GDM1 (cell line): ENCODE data around the gene RPS6KA6.

Source experiments
- DNase-seq: peaks from one replicate; lab custom pipeline; 2025; lab: John Stamatoyannopoulos, UW

The RPS6KA6 gene

GRCh38 chrX:84187533-84188319, at the start of gene RPS6KA6:
TSS of gene RPS6KA6 (minus strand) at chrX:84188199. CDS start at chrX:84187899, 300 bp downstream.
- DNase-seq, result no peak

- DNase-seq, result no peak
These were observed 36.7 kb upstream of the RPS6KA6 start for GRCh38 chrX:84224741-84225140.

GRCh38 chrX:84223261-84223660, 35.3 kb upstream of the RPS6KA6 start:
- DNase-seq, result no peak

- no peak for DNase-seq
These were observed 33.2 kb upstream of the RPS6KA6 start for GRCh38 chrX:84221181-84221580.

- DNase-seq, result no peak
These were observed 31.6 kb upstream of the RPS6KA6 start for GRCh38 chrX:84219551-84219950.

- no peak for DNase-seq
These were observed 30.7 kb upstream of the RPS6KA6 start for GRCh38 chrX:84218726-84219125.

- DNase-seq, result no peak
These were observed 28.9 kb upstream of the RPS6KA6 start for GRCh38 chrX:84216881-84217280.

GRCh38 chrX:84216406-84216805, 28.4 kb upstream of the RPS6KA6 start:
- DNase-seq, result no peak

- no peak for DNase-seq
These were observed 17.3 kb upstream of the RPS6KA6 start for GRCh38 chrX:84205276-84205675.

- no peak for DNase-seq
These were observed 11.7 kb upstream of the RPS6KA6 start for GRCh38 chrX:84199688-84200087.

- DNase-seq, result no peak
These were observed 9.6 kb upstream of the RPS6KA6 start for GRCh38 chrX:84197550-84197949.

GRCh38 chrX:84192006-84192405, 4.0 kb upstream of the RPS6KA6 start:
- no peak for DNase-seq

- no peak for DNase-seq
These were observed 1.1 kb upstream of the RPS6KA6 start for GRCh38 chrX:84189125-84189524.

GRCh38 chrX:84188320-84188834, 378 bp upstream of the RPS6KA6 start:
- DNase-seq, result no peak

- no peak for DNase-seq
These were observed 1.1 kb downstream of the RPS6KA6 start for GRCh38 chrX:84186603-84187532.

GRCh38 chrX:84182516-84182915, 5.5 kb downstream of the RPS6KA6 start:
- no peak for DNase-seq

- no peak for DNase-seq
These were observed 12.0 kb downstream of the RPS6KA6 start for GRCh38 chrX:84175958-84176357.

- DNase-seq, result no peak
These were observed 12.7 kb downstream of the RPS6KA6 start for GRCh38 chrX:84175274-84175673.

GRCh38 chrX:84174348-84174747, 13.7 kb downstream of the RPS6KA6 start:
- no peak for DNase-seq

- DNase-seq, result no peak
These were observed 17.1 kb downstream of the RPS6KA6 start for GRCh38 chrX:84170931-84171330.

GRCh38 chrX:84168574-84168973, 19.4 kb downstream of the RPS6KA6 start:
- no peak for DNase-seq

- DNase-seq, result no peak
These were observed 19.9 kb downstream of the RPS6KA6 start for GRCh38 chrX:84168095-84168494.

GRCh38 chrX:84165711-84166110, 22.3 kb downstream of the RPS6KA6 start:
- DNase-seq, result no peak
